HEK293 (cell line): ENCODE results near the gene ADAMTS17.

Experiments
- CTCF ChIA-PET: fragments of 350-600 bp; formaldehyde crosslinking; extraction: SDS; loops from one replicate; lab custom pipeline; 2021; ENCODE audit warnings: antibody characterized with exemption; lab: Yijun Ruan, JAX
- POLR2A ChIA-PET: fragments of 300-600 bp; formaldehyde crosslinking; extraction: SDS; loops from one replicate; lab custom pipeline; 2020; ENCODE audit warnings: antibody characterized with exemption, inconsistent platforms; lab: Yijun Ruan, JAX
- H3K27ac ChIP-seq: fragments of 200-500 bp; sonication (Bioruptor generic); 2 replicates; pipeline ENCODE4 v1.5.1; 2014; ENCODE audit warnings: low read depth, low read length, control low read depth, inconsistent platforms; ENCODE audit errors: extremely low read depth
- H3K36me3 ChIP-seq, 2 experiments: fragments of 200-500 bp in 1 of 2; sonication (Bioruptor generic) in 1 of 2; 1 replicate in 1 of 2; 2 replicates in 1 of 2; pipeline ENCODE4 v1.5.1; 2014 to 2017; ENCODE audit warnings: inconsistent platforms in 2 of 2, low read length in 2 of 2; ENCODE audit not compliant: control insufficient read depth in 2 of 2, insufficient read depth in 1 of 2
- H3K4me1 ChIP-seq: fragments of 200-500 bp; sonication (Bioruptor generic); 2 replicates; pipeline ENCODE4 v1.5.1; 2014; ENCODE audit warnings: mild to moderate bottlenecking, low read length, inconsistent platforms; ENCODE audit not compliant: control insufficient read depth, insufficient read depth
- H3K4me3 ChIP-seq: 2 replicates; pipeline ENCODE4 v1.5.1; 2011; ENCODE audit warnings: low read depth, mild to moderate bottlenecking, control low read depth, low read length, moderate library complexity
- H3K9me3 ChIP-seq: fragments of 200-500 bp; sonication (Bioruptor generic); 2 replicates; pipeline ENCODE4 v1.5.1; 2014; ENCODE audit warnings: low read depth, low read length, inconsistent platforms; ENCODE audit not compliant: control insufficient read depth, insufficient read depth
- KLF7 ChIP-seq: fragments of 450-650 bp; formaldehyde crosslinking; IDR thresholded peaks from 2 replicates; pipeline ENCODE4 v1.5.1; 2016; ENCODE audit warnings: missing biosample characterization, missing genetic modification characterization, borderline replicate concordance
- TSHZ1 ChIP-seq: fragments of 450-650 bp; formaldehyde crosslinking; IDR thresholded peaks from 2 replicates; pipeline ENCODE4 v1.5.1; 2016; ENCODE audit warnings: missing biosample characterization, missing genetic modification characterization, borderline replicate concordance
- ZBTB10 ChIP-seq: fragments of 450-650 bp; formaldehyde crosslinking; IDR thresholded peaks from 2 replicates; pipeline ENCODE4 v1.5.1; 2016; ENCODE audit warnings: missing biosample characterization, missing genetic modification characterization
- ZBTB20 ChIP-seq: fragments of 450-650 bp; formaldehyde crosslinking; IDR thresholded peaks from 2 replicates; pipeline ENCODE4 v1.5.1; 2016; ENCODE audit warnings: missing biosample characterization, missing genetic modification characterization
- ZNF23 ChIP-seq: fragments of 450-650 bp; formaldehyde crosslinking; IDR thresholded peaks from 2 replicates; pipeline ENCODE4 v1.5.1; 2016; ENCODE audit warnings: missing biosample characterization, missing genetic modification characterization, borderline replicate concordance
- ZNF266 ChIP-seq: fragments of 450-650 bp; formaldehyde crosslinking; IDR thresholded peaks from 2 replicates; pipeline ENCODE4 v1.5.1; 2016; ENCODE audit warnings: missing biosample characterization, missing genetic modification characterization, low read depth
- ZNF366 ChIP-seq: fragments of 450-650 bp; formaldehyde crosslinking; conservative IDR thresholded peaks from 2 replicates; pipeline ENCODE4 v1.5.1; 2016; ENCODE audit warnings: missing biosample characterization, missing genetic modification characterization
- ZNF37A ChIP-seq: fragments of 450-650 bp; IDR thresholded peaks from 2 replicates; pipeline ENCODE4 v1.5.1; 2018; ENCODE audit warnings: missing biosample characterization, missing genetic modification characterization
- ZNF426 ChIP-seq: fragments of 450-650 bp; formaldehyde crosslinking; IDR thresholded peaks from 2 replicates; pipeline ENCODE4 v1.5.1; 2017; ENCODE audit warnings: missing biosample characterization, missing genetic modification characterization, mild to moderate bottlenecking, inconsistent platforms, moderate library complexity
- ZNF518A ChIP-seq: fragments of 450-650 bp; formaldehyde crosslinking; conservative IDR thresholded peaks from 2 replicates; pipeline ENCODE4 v1.5.1; 2016; ENCODE audit warnings: low read depth, missing biosample characterization, missing genetic modification characterization
- ZNF701 ChIP-seq: fragments of 450-650 bp; formaldehyde crosslinking; IDR thresholded peaks from 2 replicates; pipeline ENCODE4 v1.5.1; 2016; ENCODE audit warnings: missing biosample characterization, missing genetic modification characterization
- ZNF776 ChIP-seq: fragments of 450-650 bp; formaldehyde crosslinking; IDR thresholded peaks from 2 replicates; pipeline ENCODE4 v1.5.0; 2017; ENCODE audit warnings: missing biosample characterization, missing genetic modification characterization, borderline replicate concordance

ADAMTS17 gene

GRCh38 chr15:100118546-100118945 lies 223.2 kb downstream of the ADAMTS17 start:
- CTCF ChIA-PET, result no interaction called here
- H3K27ac ChIP-seq, result no peak overlapping the region
- POLR2A ChIA-PET, result no interaction called here
- no peaks in the 10 kb centered on the region for H3K36me3 ChIP-seq
- H3K4me1 ChIP-seq, result peaks cover 3% of the 10 kb centered on the region; the same call in 1 of the 2 replicates
- TF ChIP-seq ZBTB10 (tag by site-specific recombination) (no peak), ZNF266 (tag by site-specific recombination) (no peak), ZNF701 (tag by site-specific recombination) (no peak), ZNF426 (tag by site-specific recombination) (no peak), ZNF518A (tag by site-specific recombination) (no peak), ZBTB20 (tag by site-specific recombination) (no peak)
- TF ChIP-seq, all 188 proteins: peak for 0
- H3K4me3 ChIP-seq, result no peak overlapping the region
- H3K9me3 ChIP-seq, result no peaks in the 10 kb centered on the region

- ChIA-PET POLR2A (no interaction called here), CTCF (no interaction called here)
These were observed 225.2 kb downstream of the ADAMTS17 start for GRCh38 chr15:100116416-100117190.

GRCh38 chr15:100115711-100116090 lies 226.1 kb downstream of the ADAMTS17 start:
- peaks cover 3% of the 10 kb centered on the region for H3K4me1 ChIP-seq
- ChIA-PET POLR2A (interaction anchor here (0.5 kb wide), 1 partner anchor 383 kb away, joined by 5 read pairs; the partner anchor contains the start of gene LYSMD4), CTCF (interaction anchor here (0.6 kb wide), 1 partner anchor 1718 kb away, joined by 4 read pairs; no protein-coding TSS in a partner anchor)
- no peak overlapping the region for H3K4me3 ChIP-seq
- H3K9me3 ChIP-seq, result no peaks in the 10 kb centered on the region
- H3K36me3 ChIP-seq, result no peaks in the 10 kb centered on the region
- H3K27ac ChIP-seq, result no peak overlapping the region
- no peak for TF ChIP-seq ZNF37A (tag by site-specific recombination)
- TF ChIP-seq TSHZ1 (tag by site-specific recombination), result no peak
- TF ChIP-seq ZNF23 (tag by site-specific recombination), result no peak
- TF ChIP-seq ZNF366 (tag by site-specific recombination), result no peak
- TF ChIP-seq KLF7 (tag by site-specific recombination), result no peak

More at GRCh38 chr15:100116416-100117190, 225.2 kb downstream of the ADAMTS17 start:
- no peaks in the 10 kb centered on the region for H3K36me3 ChIP-seq
- no peaks in the 10 kb centered on the region for H3K9me3 ChIP-seq
- H3K27ac ChIP-seq, result no peak overlapping the region
- TF ChIP-seq ZNF776 (tag by site-specific recombination), result no peak
- peaks cover 3% of the 10 kb centered on the region for H3K4me1 ChIP-seq
- H3K4me3 ChIP-seq, result no peak overlapping the region
